Urothelium cell line (cell line): Measurements from ENCODE around the gene GNL3.
"Not testable (repeated sequence)": the region's sequence is repeated elsewhere in the genome, so short reads cannot be mapped to it uniquely, and the experiment has no call there.

Experiments used
- DNase-seq: peaks from one replicate; pipeline ENCODE4 v3.0.0; 2011; ENCODE audit warnings: low spot score, mixed read lengths
- FAIRE-seq: peaks from 2 replicates; lab custom pipeline; 2011; peaks lifted over from hg19 to GRCh38; lab: Jason Lieb, UNC

The GNL3 gene

DNA sequence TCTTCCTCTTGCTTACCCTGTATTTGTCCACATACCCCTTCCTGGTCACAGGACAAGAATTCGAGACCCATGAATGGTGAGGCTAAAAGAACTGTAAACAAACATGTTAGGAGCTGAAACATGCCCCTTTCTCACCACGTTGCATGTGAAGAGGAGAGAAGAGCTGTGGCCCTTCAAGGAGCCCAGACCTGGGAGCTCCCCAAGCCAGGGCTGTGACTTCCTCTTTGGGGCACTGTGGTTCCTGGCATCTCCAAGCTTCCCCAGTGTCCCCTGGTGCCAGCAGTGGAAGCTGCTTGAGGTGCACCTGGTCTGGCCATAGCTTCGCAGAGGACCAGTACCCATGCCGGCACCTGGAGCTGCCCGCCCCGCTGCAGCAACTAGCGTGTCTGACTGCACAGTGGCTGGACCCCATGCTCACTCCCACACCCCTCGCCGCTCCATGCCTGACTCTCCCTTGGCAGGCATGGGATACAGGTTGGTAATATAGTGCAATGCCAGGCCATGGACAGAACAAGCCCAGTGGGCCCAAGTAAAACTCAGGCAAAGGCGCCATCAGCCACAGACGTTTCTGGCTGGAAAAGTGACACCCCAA is 30.0 kb downstream of the GNL3 start:
- DNase-seq (no peak), FAIRE-seq (no peak)

DNA sequence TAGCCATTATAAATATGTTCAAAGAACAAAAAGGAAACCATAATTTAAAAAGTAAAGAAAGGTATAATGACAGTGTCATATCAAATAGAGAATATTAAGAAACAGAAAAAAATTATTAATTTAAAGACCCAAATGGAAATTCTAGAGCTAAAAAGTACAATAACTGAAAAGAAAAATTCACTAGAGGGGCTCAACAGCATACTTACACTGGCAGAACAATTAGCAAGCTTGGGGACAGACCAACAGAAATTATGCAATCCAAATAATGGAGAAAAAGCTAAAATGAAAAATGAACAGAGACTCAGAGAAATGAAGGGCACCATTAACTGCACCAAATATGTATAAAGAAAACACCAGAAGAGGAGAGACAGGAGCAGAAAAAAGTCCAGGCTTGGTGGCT is 33.8 kb downstream of the GNL3 start:
- DNase-seq (no peak), FAIRE-seq (no peak)

DNA sequence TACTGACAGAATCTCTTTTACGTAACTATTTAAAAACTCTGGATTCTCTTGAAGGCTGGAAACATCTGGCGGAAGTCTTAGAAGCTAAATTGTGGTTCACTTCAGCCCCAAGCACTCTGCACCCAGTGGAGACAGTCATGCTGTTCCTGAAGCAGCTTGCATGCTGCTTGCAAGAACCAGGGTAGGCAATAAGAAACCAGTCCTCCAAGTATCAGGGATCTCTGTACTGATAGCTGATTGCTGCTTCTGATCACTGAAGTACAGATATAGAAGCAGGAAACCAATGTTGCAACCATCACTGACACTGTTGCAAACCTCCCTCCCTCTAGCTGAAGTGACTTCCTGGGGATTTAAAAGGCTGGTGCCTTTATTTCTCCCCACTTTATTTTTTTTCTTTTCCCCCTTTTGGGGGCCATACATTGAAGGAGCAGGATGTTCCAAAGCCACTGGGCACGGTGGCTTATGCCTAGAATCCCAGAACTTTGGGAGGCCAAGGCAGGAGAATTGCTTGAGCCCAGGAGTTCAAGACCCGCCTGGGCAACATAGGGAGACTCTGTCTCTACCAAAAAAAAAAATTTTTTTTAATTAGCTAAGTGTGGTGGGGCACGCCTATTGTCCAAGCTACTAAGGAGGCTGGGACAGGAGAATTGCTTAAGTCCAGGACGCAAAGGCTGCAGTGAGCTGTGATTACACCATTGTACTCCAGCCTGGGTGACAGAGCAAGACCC is 35.3 kb downstream of the GNL3 start:
- DNase-seq (no peak), FAIRE-seq (no peak)

DNA sequence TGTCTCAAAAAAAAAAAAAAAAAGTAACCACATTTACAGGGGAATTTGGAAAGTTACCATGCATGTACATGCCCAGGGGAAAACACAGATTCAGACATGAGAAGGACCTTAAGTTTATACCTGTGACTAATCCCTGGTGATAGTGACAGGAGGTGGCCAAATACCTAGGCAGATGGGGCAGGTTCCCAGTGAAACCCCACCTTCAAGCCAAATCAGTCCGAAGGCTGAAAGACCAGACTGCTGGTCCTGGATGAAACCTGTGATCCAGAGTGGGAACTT is 35.8 kb downstream of the GNL3 start:
- DNase-seq (no peak), FAIRE-seq (no peak)

DNA sequence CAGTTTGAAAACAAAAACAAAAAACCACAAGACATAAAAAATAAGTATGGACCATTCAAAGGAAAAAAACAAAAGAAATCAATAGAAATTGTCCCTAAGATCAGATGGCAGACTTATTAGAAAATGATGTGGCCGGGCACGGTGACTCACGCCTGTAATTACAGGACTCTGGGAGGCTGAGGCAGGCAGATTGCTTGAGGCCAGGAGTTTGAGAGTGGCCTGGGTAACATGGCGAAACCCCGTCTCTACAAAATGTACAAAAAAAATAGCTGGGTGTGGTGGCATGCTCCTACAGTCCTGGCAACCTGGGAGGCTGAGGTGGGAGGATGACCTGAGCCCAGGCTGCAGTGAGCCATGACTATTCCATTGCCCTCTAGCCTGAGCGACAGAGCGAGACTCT is 36.7 kb downstream of the GNL3 start:
- DNase-seq (no peak), FAIRE-seq (no peak)

DNA sequence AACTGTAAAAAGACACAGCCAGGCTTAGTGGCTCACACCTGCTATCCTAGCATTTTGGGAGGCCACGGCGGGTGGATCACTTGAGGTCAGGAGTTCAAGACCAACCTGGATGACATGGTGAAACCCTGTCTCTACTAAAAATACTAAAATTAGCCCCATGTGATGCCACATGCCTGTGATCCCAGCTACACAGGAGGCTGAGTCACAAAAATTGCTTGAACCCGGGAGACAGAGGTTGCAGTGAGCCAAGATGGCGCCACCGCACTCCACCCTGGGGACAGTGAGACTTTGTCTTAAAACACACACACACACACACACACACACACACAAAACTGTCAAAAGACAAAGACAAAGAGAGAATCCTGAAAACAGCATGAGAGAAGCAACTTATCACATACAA is 38.1 kb downstream of the GNL3 start:
- no peak for DNase-seq
- no peak for FAIRE-seq

DNA sequence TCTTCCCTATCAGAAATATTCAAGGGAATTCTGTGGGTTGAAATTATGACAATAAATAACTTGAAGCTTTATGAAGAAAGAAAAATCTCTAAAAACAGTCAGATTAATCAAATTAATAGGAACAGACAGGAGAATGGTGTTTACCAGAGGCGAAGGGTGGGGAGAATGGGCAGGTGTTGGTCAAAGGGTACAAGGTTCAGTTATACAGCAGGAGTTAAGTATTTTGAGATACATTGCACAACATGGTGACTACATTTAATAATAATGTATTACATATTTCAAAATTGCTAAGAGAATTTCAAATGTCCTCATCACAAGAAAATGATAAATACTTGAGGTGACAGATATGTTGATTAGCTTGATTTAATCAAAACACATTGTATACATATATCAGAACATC is 38.7 kb downstream of the GNL3 start:
- FAIRE-seq (no peak), DNase-seq (no peak)

DNA sequence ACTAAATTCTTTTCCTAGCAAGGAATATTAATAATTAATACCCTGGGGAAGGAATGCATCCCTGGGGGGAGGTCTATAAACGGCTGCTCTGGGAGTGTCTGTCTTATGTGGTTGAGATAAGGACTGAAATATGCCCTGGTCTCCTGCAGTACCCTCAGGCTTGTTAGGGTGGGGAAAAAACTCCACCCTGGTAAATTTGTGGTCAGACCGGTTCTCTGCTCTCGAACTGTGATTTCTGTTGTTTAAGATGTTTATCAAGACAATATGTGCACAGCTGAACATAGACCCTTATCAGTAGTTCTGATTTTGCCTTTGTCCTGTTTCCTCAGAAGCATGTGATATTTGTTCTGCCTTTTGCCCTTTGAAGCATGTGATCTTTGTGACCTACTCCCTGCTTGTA is 42.9 kb downstream of the GNL3 start:
- not testable (repeated sequence) for FAIRE-seq

DNA sequence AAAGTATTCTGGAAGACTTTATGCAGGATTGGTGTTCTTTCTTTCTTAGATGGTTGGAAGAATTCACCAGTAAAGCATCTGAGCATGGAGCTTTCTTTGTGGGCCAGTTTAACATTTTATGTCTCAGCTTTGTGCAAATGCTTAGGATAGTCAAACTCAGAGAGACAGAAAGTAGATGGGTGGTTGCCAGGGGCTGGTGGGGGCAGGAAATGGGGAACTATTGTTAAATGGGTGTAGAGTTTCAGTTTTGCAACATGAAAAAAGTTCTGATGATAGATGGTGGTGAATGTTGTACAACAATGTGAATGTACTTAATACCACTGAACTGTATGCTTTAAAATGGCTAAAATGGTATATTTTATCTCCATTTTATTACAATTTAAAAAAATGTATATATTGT is 44.8 kb downstream of the GNL3 start:
- FAIRE-seq: no peak
- DNase-seq: no peak

More for the DNA sequence above, 42.9 kb downstream of the GNL3 start:
- DNase-seq: not testable (repeated sequence)

DNA sequence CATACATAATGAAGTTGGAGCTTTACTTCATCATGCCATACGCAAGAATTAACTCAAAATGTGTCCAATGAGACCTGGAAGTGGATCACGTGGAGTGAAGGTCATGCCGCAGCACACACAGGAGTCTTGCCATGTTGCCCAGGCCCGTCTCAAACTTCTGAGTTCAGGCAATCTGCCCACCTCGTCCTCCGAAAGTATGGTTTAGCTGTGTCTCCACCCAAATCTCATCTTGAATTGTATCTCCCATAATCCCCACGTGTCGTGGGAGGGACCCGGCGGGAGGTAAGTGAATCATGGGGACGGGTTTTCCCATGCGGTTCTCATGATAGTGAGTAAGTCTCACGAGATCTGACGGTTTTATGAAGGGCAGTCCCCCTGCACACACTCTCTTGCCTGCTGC is 45.8 kb downstream of the GNL3 start:
- DNase-seq (no peak), FAIRE-seq (no peak)

DNA sequence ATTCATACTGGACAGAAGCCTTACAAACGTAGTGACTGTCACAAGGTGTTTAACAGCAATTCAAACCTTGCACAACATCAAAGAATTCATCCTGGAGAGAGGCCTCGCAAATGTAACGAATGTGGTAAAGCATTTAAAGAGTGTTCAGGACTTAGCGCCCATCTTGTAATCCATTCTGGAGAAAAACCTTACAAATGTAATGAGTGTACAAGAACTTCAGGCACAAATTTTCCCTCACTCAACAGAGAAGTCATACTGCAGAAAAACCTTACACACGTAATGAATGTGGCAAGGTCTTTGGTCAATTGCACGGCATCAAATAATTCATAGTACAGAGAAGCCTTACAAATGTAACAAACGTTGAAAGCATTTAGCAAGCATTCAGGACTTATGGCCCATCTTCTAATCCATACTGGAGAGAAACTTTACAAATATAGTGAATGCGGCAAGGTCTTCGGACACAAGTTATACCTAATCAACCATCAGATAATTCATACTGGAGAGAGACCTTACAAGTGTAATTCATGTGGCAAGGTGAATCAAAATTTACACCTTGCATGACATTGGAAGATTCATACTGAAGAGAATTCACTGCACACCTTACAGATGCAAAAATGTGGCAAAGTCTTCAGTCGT is 47.5 kb downstream of the GNL3 start:
- DNase-seq (no peak), FAIRE-seq (no peak)

DNA sequence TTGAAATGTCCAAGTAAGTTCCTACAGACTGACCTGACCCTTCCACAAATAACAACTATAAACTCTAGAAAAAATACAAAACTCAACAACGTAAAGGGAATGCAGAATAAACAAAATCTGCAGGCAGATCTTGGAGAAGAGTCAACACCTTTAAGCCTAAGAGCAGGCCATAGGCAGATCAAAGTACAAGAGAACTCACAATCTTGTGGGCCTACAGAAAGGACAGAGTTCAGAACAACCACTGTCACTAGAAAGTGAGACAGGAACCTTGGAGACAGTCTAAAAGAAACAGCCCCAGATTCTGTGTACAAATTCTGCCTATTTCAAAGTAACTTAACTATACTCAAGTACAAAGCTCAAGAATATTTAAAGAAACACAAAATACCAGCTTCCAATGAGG is 53.9 kb downstream of the GNL3 start:
- no peak for DNase-seq
- no peak for FAIRE-seq

DNA sequence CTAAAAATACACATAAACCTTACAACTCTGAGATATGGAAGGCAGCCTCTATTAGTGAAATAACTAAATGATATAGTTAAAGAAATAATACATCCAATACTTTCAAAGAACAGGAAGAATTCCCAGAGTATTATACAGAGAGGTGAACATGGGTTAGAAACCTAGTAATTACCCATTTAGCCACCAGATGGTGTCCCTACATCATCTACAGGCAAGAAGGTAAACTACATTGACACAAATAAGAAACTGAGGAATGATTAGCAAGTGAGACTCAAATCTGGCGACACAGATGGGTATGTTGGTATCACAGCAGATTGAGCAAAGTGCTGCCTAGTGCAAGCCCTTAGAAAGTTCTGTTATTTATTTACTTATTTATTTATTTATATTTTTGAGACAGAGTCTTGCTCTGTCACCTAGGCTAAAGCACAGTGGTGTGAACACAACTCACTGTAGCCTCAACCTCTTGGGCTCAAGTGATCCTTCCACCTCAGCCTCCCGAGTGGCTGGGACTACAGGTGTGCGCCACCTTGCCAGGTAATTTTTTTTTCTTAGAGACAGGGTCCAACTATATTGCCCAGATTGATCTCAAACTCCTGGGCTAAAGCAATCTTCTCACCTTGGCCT is 56.7 kb downstream of the GNL3 start:
- peak; percentile 30 for DNase-seq
- FAIRE-seq: no peak

DNA sequence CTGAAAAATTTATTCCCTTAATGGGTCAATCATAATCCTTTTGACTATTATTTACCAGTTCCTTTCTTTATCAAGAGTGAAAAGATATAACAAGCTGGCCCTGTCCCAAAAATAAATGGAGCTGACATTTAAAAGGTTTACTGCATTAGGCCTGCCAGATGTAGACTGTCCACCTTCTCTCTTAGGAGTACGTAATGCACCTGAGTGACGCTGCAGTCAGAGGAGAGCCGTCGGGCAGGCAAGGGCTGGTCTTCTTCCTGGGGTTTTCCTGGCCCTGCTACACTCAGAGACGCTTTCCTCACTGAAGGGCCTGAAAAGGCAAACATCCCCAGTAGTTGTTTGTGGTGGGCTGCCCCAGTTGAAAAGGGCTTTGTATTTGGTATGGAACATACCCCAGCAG is 57.3 kb downstream of the GNL3 start:
- DNase-seq (no peak), FAIRE-seq (no peak)

DNA sequence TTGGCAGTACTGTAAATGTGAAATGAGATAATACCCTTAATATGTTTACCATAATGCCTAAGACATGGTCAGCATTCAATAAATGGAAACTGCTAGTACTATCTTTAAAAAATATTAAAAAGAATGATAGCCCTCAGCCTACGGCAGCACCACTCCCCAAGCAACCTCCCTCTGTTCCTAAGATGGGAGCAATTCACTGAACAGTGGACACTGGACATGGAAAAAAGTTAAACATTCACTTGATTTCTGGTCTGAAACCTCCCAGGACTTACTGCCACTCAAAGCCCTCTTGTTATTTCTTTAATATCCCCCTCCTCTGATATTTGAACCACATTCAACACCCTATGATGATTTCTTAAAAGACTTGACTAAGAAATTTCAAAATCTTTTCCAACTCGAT is 57.9 kb downstream of the GNL3 start:
- DNase-seq (no peak), FAIRE-seq (no peak)
